GM23338 (cell line): Measurements from ENCODE around the gene OPRL1. TPM values are rescaled to one million over a fixed set of nuclear protein-coding genes. Genes with fewer than 3 reads are reported as not detected.

Experiments used
- ATAC-seq: fragments of 200-7000 bp; cut with Tn5 transposase; 3 replicates; pipeline ENCODE4 v1.9.1; 2020
- DNase-seq: peaks from one replicate; pipeline ENCODE4 v3.0.0-alpha.2; 2015; ENCODE audit warnings: low spot score
- H2AFZ ChIP-seq: fragments of 200-600 bp; sonication (generic); 2 replicates; pipeline ENCODE4 v1.8.0; 2016; ENCODE audit warnings: antibody characterized with exemption, mild to moderate bottlenecking, moderate library complexity
- H3F3A ChIP-seq: fragments of 200-600 bp; sonication (generic); replicated peaks from 2 replicates; pipeline ENCODE4 v1.8.0; 2017; ENCODE audit warnings: antibody characterized with exemption, mixed run types, low read depth
- H3K27ac ChIP-seq: fragments of 200-600 bp; sonication (generic); 2 replicates; pipeline ENCODE4 v1.6.1; 2016; ENCODE audit warnings: low read depth
- H3K27me3 ChIP-seq: fragments of 200-600 bp; sonication (generic); 2 replicates; pipeline ENCODE4 v1.8.0; 2016; ENCODE audit warnings: mild to moderate bottlenecking, mixed run types, moderate library complexity; ENCODE audit not compliant: insufficient read depth
- H3K36me3 ChIP-seq: fragments of 200-600 bp; sonication (generic); 2 replicates; pipeline ENCODE4 v1.8.0; 2016; ENCODE audit warnings: mild to moderate bottlenecking; ENCODE audit not compliant: insufficient read depth
- H3K4me1 ChIP-seq: fragments of 200-600 bp; sonication (generic); 2 replicates; pipeline ENCODE4 v1.8.0; 2016; ENCODE audit warnings: mild to moderate bottlenecking, moderate library complexity; ENCODE audit not compliant: insufficient read depth
- H3K4me2 ChIP-seq: fragments of 200-600 bp; sonication (generic); 2 replicates; pipeline ENCODE4 v1.7.1; 2017; ENCODE audit warnings: mixed run types
- H3K4me3 ChIP-seq: fragments of 200-600 bp; sonication (generic); 2 replicates; pipeline ENCODE4 v1.6.1; 2016; ENCODE audit warnings: mixed run types
- H3K79me2 ChIP-seq: fragments of 200-600 bp; sonication (generic); replicated peaks from 2 replicates; pipeline ENCODE4 v1.8.0; 2017; ENCODE audit warnings: mild to moderate bottlenecking; ENCODE audit not compliant: insufficient read depth
- H3K9me2 ChIP-seq: fragments of 200-600 bp; sonication (generic); 2 replicates; pipeline ENCODE4 v1.8.0; 2017; ENCODE audit not compliant: insufficient read depth
- H4K20me1 ChIP-seq: fragments of 200-600 bp; sonication (generic); replicated peaks from 2 replicates; pipeline ENCODE4 v1.8.0; 2017; ENCODE audit warnings: mild to moderate bottlenecking; ENCODE audit not compliant: insufficient read depth
- H3K27ac Mint-ChIP-seq: 2 replicates; pipeline ENCODE4 v1.8.0; 2020; ENCODE audit warnings: inconsistent platforms, mild to moderate bottlenecking, moderate library complexity, mixed read lengths
- H3K27me3 Mint-ChIP-seq: 3 replicates; pipeline ENCODE4 v1.8.0; 2022; ENCODE audit warnings: low read depth, mild to moderate bottlenecking, moderate library complexity, mixed read lengths, inconsistent platforms; ENCODE audit not compliant: insufficient read depth, poor library complexity
- H3K36me3 Mint-ChIP-seq: 3 replicates; pipeline ENCODE4 v1.8.0; 2021; ENCODE audit warnings: low read depth, mild to moderate bottlenecking, inconsistent platforms, moderate library complexity, mixed read lengths
- H3K4me1 Mint-ChIP-seq: 3 replicates; pipeline ENCODE4 v1.8.0; 2020; ENCODE audit warnings: mild to moderate bottlenecking, inconsistent platforms, mixed read lengths
- H3K4me3 Mint-ChIP-seq: 3 replicates; pipeline ENCODE4 v1.8.0; 2021; ENCODE audit warnings: moderate library complexity, mild to moderate bottlenecking, inconsistent platforms, mixed read lengths
- H3K9me3 Mint-ChIP-seq: 3 replicates; pipeline ENCODE4 v1.8.0; 2020; ENCODE audit warnings: moderate library complexity, mild to moderate bottlenecking, inconsistent platforms, mixed read lengths
- CREB1 ChIP-seq: fragments of 250-450 bp; sonication (Bioruptor Pico); IDR thresholded peaks from 2 replicates; pipeline ENCODE4 v1.5.0; 2020; ENCODE audit warnings: low read depth, mild to moderate bottlenecking, moderate library complexity
- CTCF ChIP-seq, 2 experiments: fragments of 200-600 bp in 1 of 2; sonication (generic) in 1 of 2; conservative IDR thresholded peaks; 2 replicates each; pipeline versions ENCODE4 v1.5.1 to v1.6.1; 2016 to 2017; ENCODE audit warnings: antibody characterized with exemption in 2 of 2, low read depth in 2 of 2, mild to moderate bottlenecking in 2 of 2, moderate library complexity in 1 of 2
- ETS1 ChIP-seq: IDR thresholded peaks from 2 replicates; pipeline ENCODE4 v1.6.1; 2016; ENCODE audit warnings: antibody characterized with exemption
- EZH2 ChIP-seq: fragments of 200-600 bp; sonication (generic); IDR thresholded peaks from one replicate; pipeline ENCODE4 v1.8.0; 2017; ENCODE audit warnings: antibody characterized with exemption, mild to moderate bottlenecking, low read depth; ENCODE audit not compliant: unreplicated experiment
- JUNB ChIP-seq: IDR thresholded peaks from one replicate; pipeline ENCODE4 v1.6.1; 2016; ENCODE audit warnings: antibody characterized with exemption; ENCODE audit not compliant: unreplicated experiment
- NANOG ChIP-seq: IDR thresholded peaks from 2 replicates; pipeline ENCODE4 v1.6.1; 2016; ENCODE audit warnings: antibody characterized with exemption, borderline replicate concordance
- POLR2AphosphoS5 ChIP-seq: IDR thresholded peaks from 2 replicates; pipeline ENCODE4 v1.6.1; 2016; ENCODE audit warnings: antibody characterized with exemption, low read depth
- ZNF114 ChIP-seq: fragments of 250-450 bp; sonication (Bioruptor Pico); IDR thresholded peaks from 2 replicates; pipeline ENCODE4 v1.5.0; 2020; ENCODE audit warnings: mild to moderate bottlenecking, moderate library complexity
- ZNF331 ChIP-seq: fragments of 250-450 bp; sonication (Bioruptor Pico); IDR thresholded peaks from 2 replicates; pipeline ENCODE4 v1.5.0; 2020; ENCODE audit warnings: low read depth, mild to moderate bottlenecking, moderate library complexity
- ZNF462 ChIP-seq: fragments of 250-450 bp; sonication (Bioruptor Pico); IDR thresholded peaks from 2 replicates; pipeline ENCODE4 v1.5.0; 2020; ENCODE audit warnings: mild to moderate bottlenecking, moderate library complexity
- polyA plus RNA-seq: library from polyadenylated mRNA; unstranded; fragments of >200 nt; fragmentation: Nextera tagmentation; extraction: Ambion mirVana; gene quantifications from 2 replicates; pipeline ENCODE4 v1.2.1, GENCODE V29; 2016
- total RNA-seq: library from RNA; depleted of rRNA; stranded (reverse); fragments of >200 nt; shearing (Covaris generic); gene quantifications from 2 replicates; pipeline ENCODE4 v1.2.3, GENCODE V29; 2014

OPRL1 gene
- total and polyA plus RNA-seq, 2 experiments from 2014 or later, result 0.27 to 1.1 TPM

GRCh38 chr20:64055396-64055892 lies 24.4 kb upstream of the OPRL1 start:
- H3F3A ChIP-seq, result no peaks in the 10 kb centered on the region
- no peak overlapping the region for H2AFZ ChIP-seq
- H3K9me2 ChIP-seq, result no peaks in the 10 kb centered on the region
- peaks cover 6% of the 10 kb centered on the region; the same call in 1 of the 2 replicates for H3K4me1 ChIP-seq
- peaks cover 33% of the 10 kb centered on the region for H3K27me3 Mint-ChIP-seq
- H3K4me1 Mint-ChIP-seq, result peaks cover 32% of the 10 kb centered on the region
- no peak overlapping the region for H3K4me2 ChIP-seq
- H3K4me3 Mint-ChIP-seq, result no peak overlapping the region
- H4K20me1 ChIP-seq, result no peaks in the 10 kb centered on the region
- no peaks in the 10 kb centered on the region for H3K9me3 Mint-ChIP-seq
- H3K27ac Mint-ChIP-seq, result no peak overlapping the region
- H3K79me2 ChIP-seq, result no peaks in the 10 kb centered on the region
- TF ChIP-seq ETS1, result no peak
- no peak for TF ChIP-seq EZH2
- TF ChIP-seq JUNB, result no peak
- no peak for TF ChIP-seq ZNF331 (CRISPR knock-in tag)
- no peak for TF ChIP-seq ZNF462
- no peak for TF ChIP-seq CTCF (conservative IDR thresholded peaks at IDR 0.05; ENCODE audit: low read depth in 2 of 2)
- TF ChIP-seq ZNF114, result no peak
- TF ChIP-seq POLR2AphosphoS5, result no peak
- no peak for TF ChIP-seq NANOG
- TF ChIP-seq CREB1, result no peak
- peaks cover 7% of the 10 kb centered on the region for H3K27me3 ChIP-seq
- ATAC-seq, result no peak
- no peak overlapping the region for H3K27ac ChIP-seq
- no peaks in the 10 kb centered on the region for H3K36me3 Mint-ChIP-seq
- no peak for DNase-seq
- H3K4me3 ChIP-seq, result no peak overlapping the region
- H3K36me3 ChIP-seq, result no peaks in the 10 kb centered on the region
